K562 (cell line): Measurements from ENCODE around the gene F12. TPM values are rescaled to one million over a fixed set of nuclear protein-coding genes. Genes with fewer than 3 reads are reported as not detected.

Experiments
- ATF3 ChIP-seq, 2 experiments: fragments of 450-650 bp in 1 of 2; sonication (generic) in 1 of 2; formaldehyde crosslinking in 1 of 2; IDR thresholded peaks in 1 of 2; conservative IDR thresholded peaks in 1 of 2; 2 replicates each; pipeline versions ENCODE4 v1.6.1 to v1.8.1; 2016 to 2023; ENCODE audit warnings: mild to moderate bottlenecking in 2 of 2, moderate library complexity in 2 of 2, inconsistent platforms in 1 of 2, missing genetic modification reagents in 1 of 2
- CHD1 ChIP-seq: fragments of 200-600 bp; sonication (generic); IDR thresholded peaks from one replicate; pipeline ENCODE4 v1.6.1; 2012; ENCODE audit warnings: mild to moderate bottlenecking, moderate library complexity, low read length, inconsistent platforms
- CREM ChIP-seq: IDR thresholded peaks from 2 replicates; pipeline ENCODE4 v1.6.1; 2014; ENCODE audit warnings: antibody characterized with exemption, low read depth
- GABPB2 ChIP-seq: fragments of 250-450 bp; sonication (Bioruptor Pico); conservative IDR thresholded peaks from 2 replicates; pipeline ENCODE4 v1.5.1; 2021; ENCODE audit warnings: mild to moderate bottlenecking
- HEY1 ChIP-seq: fragments of 250-450 bp; sonication (Bioruptor Pico); IDR thresholded peaks from 2 replicates; pipeline ENCODE4 v1.5.0; 2020; ENCODE audit warnings: mild to moderate bottlenecking, moderate library complexity, borderline replicate concordance
- KDM5B ChIP-seq: fragments of 200-600 bp; sonication (generic); IDR thresholded peaks from 2 replicates; pipeline ENCODE4 v1.6.1; 2012; ENCODE audit warnings: low read depth, mild to moderate bottlenecking, moderate library complexity, low read length, control low read depth, inconsistent platforms; ENCODE audit not compliant: insufficient replicate concordance
- MBD2 ChIP-seq: sonication (generic); IDR thresholded peaks from 2 replicates; pipeline ENCODE4 v1.6.1; 2016; ENCODE audit warnings: low read depth, borderline replicate concordance
- NRF1 ChIP-seq, 2 experiments: fragments of 450-650 bp; IDR thresholded peaks in 1 of 2; conservative IDR thresholded peaks in 1 of 2; 2 replicates each; pipeline ENCODE4 v1.6.1; 2014; ENCODE audit warnings: mild to moderate bottlenecking in 2 of 2
- RBBP5 ChIP-seq: fragments of 200-600 bp; sonication (generic); IDR thresholded peaks from 2 replicates; pipeline ENCODE4 v1.6.1; 2012; ENCODE audit warnings: borderline replicate concordance, mild to moderate bottlenecking, low read length, control low read depth, inconsistent platforms; ENCODE audit not compliant: insufficient read depth, poor library complexity, severe bottlenecking
- RNF2 ChIP-seq: sonication (generic); IDR thresholded peaks from 2 replicates; pipeline ENCODE4 v1.6.1; 2016
- SAP30 ChIP-seq: fragments of 200-600 bp; sonication (generic); IDR thresholded peaks from 2 replicates; pipeline ENCODE4 v1.6.1; 2012; ENCODE audit warnings: borderline replicate concordance, low read depth, mild to moderate bottlenecking, moderate library complexity, low read length, control low read depth, inconsistent platforms; ENCODE audit not compliant: insufficient read depth, poor library complexity, severe bottlenecking
- SIN3A ChIP-seq, 2 experiments: fragments of 150-350 bp in 1 of 2; IDR thresholded peaks; 2 replicates each; pipeline ENCODE4 v1.6.1; 2011 to 2016; ENCODE audit warnings: borderline replicate concordance in 2 of 2, low read depth in 2 of 2, low read length in 2 of 2, mild to moderate bottlenecking in 2 of 2, moderate library complexity in 2 of 2; ENCODE audit not compliant: control insufficient read depth in 1 of 2
- SOX6 ChIP-seq: fragments of 450-650 bp; IDR thresholded peaks from 2 replicates; pipeline ENCODE4 v1.6.1; 2014; ENCODE audit warnings: mild to moderate bottlenecking
- TAF7 ChIP-seq: fragments of 450-650 bp; IDR thresholded peaks from 2 replicates; pipeline ENCODE4 v1.6.1; 2016; ENCODE audit warnings: missing genetic modification characterization, missing compliant biosample characterization
- ZBTB11 ChIP-seq, 3 experiments: fragments of 200-800 bp in 1 of 3; fragments of 250-450 bp in 1 of 3; fragments of 450-650 bp in 1 of 3; sonication (Bioruptor Pico) in 1 of 3; sonication (Bioruptor generic) in 1 of 3; formaldehyde crosslinking in 1 of 3; IDR thresholded peaks; 2 replicates each; pipeline versions ENCODE4 v1.6.1 to v1.8.0; 2016 to 2022; ENCODE audit warnings: mild to moderate bottlenecking in 2 of 3, missing genetic modification characterization in 2 of 3, missing compliant biosample characterization in 1 of 3, moderate library complexity in 1 of 3
- ZBTB33 ChIP-seq: sonication (generic); formaldehyde crosslinking; IDR thresholded peaks from 2 replicates; pipeline ENCODE4 v1.8.1; 2023; ENCODE audit warnings: mild to moderate bottlenecking, missing genetic modification reagents
- ZFX ChIP-seq: sonication (generic); formaldehyde crosslinking; IDR thresholded peaks from 2 replicates; pipeline ENCODE4 v1.8.0; 2022; ENCODE audit warnings: mild to moderate bottlenecking, missing genetic modification reagents, moderate library complexity
- polyA plus RNA-seq, 8 experiments: library from polyadenylated mRNA; depleted of rRNA in 4 of 8; stranded (reverse) in 5 of 8; unstranded in 3 of 8; fragments of >200 nt; fragmentation: Nextera tagmentation in 2 of 8; fragmentation: Illumina TruSeq in 1 of 8; extraction: Ambion mirVana in 2 of 8; extraction: Trizol in 1 of 8; gene quantifications; 2 replicates each; pipeline versions ENCODE4 v1.2.1 to v1.2.3, GENCODE V29; 2011 to 2014; ENCODE audit warnings: inconsistent platforms in 1 of 8, missing spikeins in 1 of 8
- total RNA-seq, 7 experiments: library from RNA; depleted of rRNA in 6 of 7; stranded (reverse); fragments of >200 nt in 6 of 7; fragmentation: Illumina TruSeq in 2 of 7; extraction: Trizol in 2 of 7; gene quantifications; 2 replicates each; pipeline versions ENCODE4 v1.2.1 to v1.2.3, GENCODE V29; 2011 to 2021; ENCODE audit warnings: low replicate concordance in 1 of 7

The F12 gene
- total and polyA plus RNA-seq, 9 of the 15 experiments (the other 6 are each of a cell fraction or from before 2014, with no cell fraction given): 0.59 to 18.3 (median 3.6) TPM

GRCh38 chr5:177426566-177427210 is 17.3 kb upstream of the F12 start, which contains the start of gene GRK6 (continued):
- TF ChIP-seq ZBTB33 (CRISPR knock-in tag): peak; percentile 57; the same call in 1 of the 2 replicates
- TF ChIP-seq ZBTB11 (CRISPR knock-in tag; IDR thresholded peaks at IDR 0.05): peak in 1 of 3 experiments; percentile 67; a peak in 2 of 6 replicates
- TF ChIP-seq TAF7 (tag): no peak
- TF ChIP-seq SOX6: no peak
- peak; percentile 20 for TF ChIP-seq KDM5B
- TF ChIP-seq GABPB2 (CRISPR knock-in tag): no peak
- TF ChIP-seq ATF3 (IDR thresholded peaks at IDR 0.05): no peak
- no peak for TF ChIP-seq ATF3 (CRISPR knock-in tag; conservative IDR thresholded peaks at IDR 0.05)
- 0 out of 4 replicates have a peak, but pooled peaks of 1 of the 2 experiments have one; percentile 50 for TF ChIP-seq SIN3A (IDR thresholded peaks at IDR 0.05; ENCODE audit: borderline replicate concordance in 2 of 2, control insufficient read depth in 1 of 2, low read depth in 2 of 2, low read length in 2 of 2)
- peak; percentile 75 for TF ChIP-seq RBBP5
- TF ChIP-seq HEY1 (CRISPR knock-in tag): no peak
- peak; percentile 38 for TF ChIP-seq SAP30
- peak; percentile 97 for TF ChIP-seq CHD1
- TF ChIP-seq CREM: peak; percentile 26; the same call in 1 of the 2 replicates
- 0 out of 4 replicates have a peak, but pooled peaks have one; percentile 63 to 66 for TF ChIP-seq NRF1 (conservative IDR thresholded peaks at IDR 0.05 in 1 of 2, IDR thresholded peaks at IDR 0.05 in 1 of 2)
- 0 out of 2 replicates have a peak, but pooled peaks have one; percentile 55 for TF ChIP-seq MBD2
- TF ChIP-seq RNF2: 0 out of 2 replicates have a peak, but pooled peaks have one; percentile 23
- no peak; the same call in 1 of the 2 replicates for TF ChIP-seq ZFX (CRISPR knock-in tag)
